Measurements from ENCODE around the gene LRP1B. TPM values are rescaled to one million over a fixed set of nuclear protein-coding genes. Genes with fewer than 3 reads are reported as not detected.

Gene LRP1B
- 1.0 TPM for polyA plus RNA-seq
- long read RNA-seq, donor 1, result 0 reads
- long read RNA-seq, donor 2, result 0 reads
- long read RNA-seq, donor 3, result 0 reads
- long read RNA-seq, donor 4, result 0 reads
- long read RNA-seq, donor 5, result 0 reads
- long read RNA-seq, donor 6, result 0 reads
- long read RNA-seq, donor 7, result 0 reads
- long read RNA-seq, donor 8, result 0 reads
- long read RNA-seq, donor 9, result 0 reads
- long read RNA-seq, donor 10, result 0 reads
- long read RNA-seq, donor 11, result 0 reads

DNA sequence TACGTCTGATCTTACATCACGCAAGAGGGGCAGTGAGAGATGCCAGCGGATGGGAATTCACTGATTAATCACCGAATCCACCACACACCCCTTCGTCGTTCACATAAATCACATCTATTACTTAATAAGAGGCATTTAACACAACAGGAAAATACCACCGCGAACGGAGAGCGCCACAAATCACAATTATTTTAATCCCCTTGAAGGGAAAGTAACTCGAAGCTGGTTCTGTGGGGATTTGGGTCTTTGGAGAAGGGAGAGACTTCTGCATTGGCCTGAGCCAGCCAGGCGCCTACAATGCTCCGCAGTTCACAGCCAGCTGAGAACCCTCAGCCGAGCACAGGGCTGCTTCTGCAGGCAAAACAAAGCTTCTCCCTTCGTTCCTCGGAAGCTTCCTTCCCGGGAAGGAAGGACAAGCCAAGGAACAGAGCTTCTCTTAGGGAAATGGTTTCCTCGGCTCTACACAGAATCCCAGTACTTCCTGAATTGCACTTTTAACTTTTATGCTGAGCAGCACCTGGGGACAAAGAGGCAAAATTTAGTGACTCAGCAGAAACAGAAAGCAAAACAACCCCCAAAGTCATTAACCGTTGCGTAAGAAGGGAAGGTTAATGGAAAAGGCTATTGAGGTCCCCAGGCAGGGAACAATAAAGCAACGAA, at the start of gene LRP1B:
LRP1B (minus strand) TSS at position 7 of the 660 bp plus-strand sequence. CDS start 287 bp downstream, outside the sequence.
- Histone ChIP-seq H3K27ac (ENCODE audit: low read length) (no peak within 1 kb of the TSS), H3K4me1 (ENCODE audit: control insufficient read depth, insufficient read depth, low read length) (peaks cover 6% of the 10 kb centered on the region), H3K27me3 (ENCODE audit: control insufficient read depth, insufficient read depth, low read length) (peaks cover 32% of the 10 kb centered on the region), H3K9me3 (ENCODE audit: control insufficient read depth, low read depth, low read length) (no peaks in the 10 kb centered on the region), H3K4me3 (ENCODE audit: low read length) (peak within 1 kb of the TSS; percentile 36), H3K36me3 (ENCODE audit: control insufficient read depth, insufficient read depth, low read length) (no peaks in the 10 kb centered on the region)
- DNase-seq, result peak; percentile 20 to 67
- 0% methylated on average over 1 of the region's 21 CpGs for WGBS (ENCODE audit: insufficient coverage, low lambda C conversion rate)

DNA sequence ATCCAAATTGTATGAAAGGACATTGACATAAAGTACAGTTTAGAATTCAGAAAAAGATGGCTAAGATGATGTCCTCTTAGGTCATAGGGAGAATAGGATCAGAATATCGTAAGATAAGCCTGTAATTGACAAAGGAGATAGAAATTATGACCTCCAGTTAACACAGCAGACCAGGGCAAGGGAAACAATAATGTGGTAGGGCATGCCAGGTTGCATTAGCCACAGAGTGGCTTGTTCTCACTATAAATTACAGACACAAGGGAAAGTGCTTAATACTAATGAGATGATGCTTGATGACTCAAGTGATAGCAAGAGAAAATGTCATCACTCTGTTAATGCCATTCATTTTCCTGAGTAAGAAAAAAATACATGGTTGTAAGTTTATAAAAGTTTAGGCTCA, 48.9 kb upstream of the LRP1B start:
- Histone ChIP-seq H3K9me3 (ENCODE audit: control insufficient read depth, low read depth, low read length) (no peaks in the 10 kb centered on the region), H3K4me3 (ENCODE audit: low read length) (no peak overlapping the region), H3K27me3 (ENCODE audit: control insufficient read depth, insufficient read depth, low read length) (no peaks in the 10 kb centered on the region), H3K4me1 (ENCODE audit: control insufficient read depth, insufficient read depth, low read length) (no peaks in the 10 kb centered on the region), H3K36me3 (ENCODE audit: control insufficient read depth, insufficient read depth, low read length) (no peaks in the 10 kb centered on the region), H3K27ac (ENCODE audit: low read length) (no peak overlapping the region)
- 75% methylated on average over 1 of the region's 1 CpG for WGBS (ENCODE audit: insufficient coverage, low lambda C conversion rate)
- no peak for DNase-seq

DNA sequence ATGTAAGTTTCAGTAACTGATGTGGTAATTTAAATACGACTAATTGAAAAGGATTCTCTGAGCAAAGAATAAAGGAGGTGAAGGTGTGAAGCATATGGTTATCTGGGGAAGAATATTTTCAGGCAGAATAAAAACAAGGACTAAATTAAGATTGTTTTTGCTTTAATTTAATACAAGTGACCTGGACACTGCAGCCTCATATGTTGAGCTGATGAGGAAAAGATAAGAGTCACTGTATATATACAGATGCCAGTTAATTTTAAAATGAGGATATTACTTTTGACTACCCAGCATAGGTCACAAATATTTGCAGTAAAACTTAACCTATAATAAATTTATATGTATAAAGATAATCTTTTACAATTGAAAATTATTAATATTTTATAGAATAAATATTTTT, 47.8 kb upstream of the LRP1B start:
- Histone ChIP-seq H3K9me3 (ENCODE audit: control insufficient read depth, low read depth, low read length) (no peaks in the 10 kb centered on the region), H3K27me3 (ENCODE audit: control insufficient read depth, insufficient read depth, low read length) (no peaks in the 10 kb centered on the region), H3K36me3 (ENCODE audit: control insufficient read depth, insufficient read depth, low read length) (no peaks in the 10 kb centered on the region), H3K27ac (ENCODE audit: low read length) (no peak overlapping the region), H3K4me1 (ENCODE audit: control insufficient read depth, insufficient read depth, low read length) (no peaks in the 10 kb centered on the region), H3K4me3 (ENCODE audit: low read length) (no peak overlapping the region)
- WGBS (ENCODE audit: insufficient coverage, low lambda C conversion rate), result 89% methylated on average over 1 of the region's 1 CpG
- no peak for DNase-seq

GRCh38 chr2:142176941-142177340, 46.1 kb upstream of the LRP1B start:
- no CpG with 5 or more reads among the region's 1 CpG for WGBS (ENCODE audit: insufficient coverage, low lambda C conversion rate)
- Histone ChIP-seq H3K27ac (ENCODE audit: low read length) (no peak overlapping the region), H3K36me3 (ENCODE audit: control insufficient read depth, insufficient read depth, low read length) (no peaks in the 10 kb centered on the region), H3K4me3 (ENCODE audit: low read length) (no peak overlapping the region), H3K27me3 (ENCODE audit: control insufficient read depth, insufficient read depth, low read length) (no peaks in the 10 kb centered on the region), H3K9me3 (ENCODE audit: control insufficient read depth, low read depth, low read length) (no peaks in the 10 kb centered on the region), H3K4me1 (ENCODE audit: control insufficient read depth, insufficient read depth, low read length) (no peaks in the 10 kb centered on the region)
- DNase-seq, result no peak

DNA sequence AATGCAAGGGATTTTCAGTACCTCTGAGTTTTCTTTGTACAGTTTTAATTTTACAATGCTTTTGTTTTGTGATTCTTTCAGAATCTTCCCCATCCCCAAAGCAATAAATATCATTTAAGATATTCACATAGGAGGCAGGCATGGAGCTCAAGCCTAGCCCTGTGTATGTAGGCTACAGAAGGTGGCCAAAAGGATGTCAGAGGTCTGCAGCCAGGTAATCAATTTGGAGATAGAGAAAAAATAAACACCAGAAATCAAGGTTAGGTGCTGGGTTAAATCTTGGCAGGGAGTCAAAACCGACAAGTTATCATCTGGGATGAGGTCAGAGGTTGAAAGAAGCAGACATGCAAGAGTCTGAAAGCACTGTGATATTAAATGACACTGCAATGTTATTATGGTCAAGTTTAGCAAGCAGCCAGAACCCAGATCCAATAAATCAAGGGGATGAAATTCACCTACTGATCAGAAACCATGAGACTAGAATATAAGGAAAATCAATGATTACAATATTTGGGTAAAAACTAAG, 45.1 kb upstream of the LRP1B start:
- Histone ChIP-seq H3K4me3 (ENCODE audit: low read length) (no peak overlapping the region), H3K27me3 (ENCODE audit: control insufficient read depth, insufficient read depth, low read length) (no peaks in the 10 kb centered on the region), H3K27ac (ENCODE audit: low read length) (no peak overlapping the region), H3K4me1 (ENCODE audit: control insufficient read depth, insufficient read depth, low read length) (no peaks in the 10 kb centered on the region), H3K36me3 (ENCODE audit: control insufficient read depth, insufficient read depth, low read length) (no peaks in the 10 kb centered on the region), H3K9me3 (ENCODE audit: control insufficient read depth, low read depth, low read length) (no peaks in the 10 kb centered on the region)
- no peak for DNase-seq
- WGBS (ENCODE audit: insufficient coverage, low lambda C conversion rate), result no CpG with 5 or more reads among the region's 1 CpG

DNA sequence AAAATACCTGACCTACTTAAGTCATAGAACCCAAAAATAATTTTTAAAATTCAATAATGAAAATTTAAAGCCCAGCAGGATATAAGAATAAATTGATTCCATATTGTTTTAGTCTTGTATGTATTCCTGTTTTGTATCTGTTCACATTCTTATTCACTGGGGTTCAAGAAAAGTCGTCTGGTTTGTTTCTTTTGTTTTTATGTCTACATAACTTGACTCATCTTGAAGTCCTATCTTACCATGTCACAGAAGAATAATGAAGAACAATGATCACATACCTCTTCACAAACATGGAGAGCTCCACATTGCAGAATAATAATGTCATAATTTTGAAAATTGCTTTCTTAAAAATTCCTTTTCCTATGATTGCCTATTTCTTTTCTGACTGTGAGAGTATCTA, 43.4 kb upstream of the LRP1B start:
- Histone ChIP-seq H3K9me3 (ENCODE audit: control insufficient read depth, low read depth, low read length) (no peaks in the 10 kb centered on the region), H3K27ac (ENCODE audit: low read length) (no peak overlapping the region), H3K36me3 (ENCODE audit: control insufficient read depth, insufficient read depth, low read length) (no peaks in the 10 kb centered on the region), H3K27me3 (ENCODE audit: control insufficient read depth, insufficient read depth, low read length) (no peaks in the 10 kb centered on the region), H3K4me1 (ENCODE audit: control insufficient read depth, insufficient read depth, low read length) (no peaks in the 10 kb centered on the region), H3K4me3 (ENCODE audit: low read length) (no peak overlapping the region)
- no peak for DNase-seq
- WGBS (ENCODE audit: insufficient coverage, low lambda C conversion rate), result 18% methylated on average over 1 of the region's 1 CpG

- Histone ChIP-seq H3K27ac (ENCODE audit: low read length) (no peak overlapping the region), H3K4me1 (ENCODE audit: control insufficient read depth, insufficient read depth, low read length) (no peaks in the 10 kb centered on the region), H3K36me3 (ENCODE audit: control insufficient read depth, insufficient read depth, low read length) (no peaks in the 10 kb centered on the region), H3K9me3 (ENCODE audit: control insufficient read depth, low read depth, low read length) (no peaks in the 10 kb centered on the region), H3K27me3 (ENCODE audit: control insufficient read depth, insufficient read depth, low read length) (no peaks in the 10 kb centered on the region), H3K4me3 (ENCODE audit: low read length) (no peak overlapping the region)
- DNase-seq, result no peak
- no CpG with 5 or more reads among the region's 2 CpGs for WGBS (ENCODE audit: insufficient coverage, low lambda C conversion rate)
These were observed 40.0 kb upstream of the LRP1B start for GRCh38 chr2:142170847-142171246.

GRCh38 chr2:142165790-142166189, 35.0 kb upstream of the LRP1B start:
- no peaks in the 10 kb centered on the region for H3K9me3 ChIP-seq (ENCODE audit: control insufficient read depth, low read depth, low read length)
- H3K4me3 ChIP-seq (ENCODE audit: low read length), result no peak overlapping the region
- no peak overlapping the region for H3K27ac ChIP-seq (ENCODE audit: low read length)
- no CpG with 5 or more reads among the region's 3 CpGs for WGBS (ENCODE audit: insufficient coverage, low lambda C conversion rate)
- H3K27me3 ChIP-seq (ENCODE audit: control insufficient read depth, insufficient read depth, low read length), result no peaks in the 10 kb centered on the region
- no peaks in the 10 kb centered on the region for H3K36me3 ChIP-seq (ENCODE audit: control insufficient read depth, insufficient read depth, low read length)
- no peaks in the 10 kb centered on the region for H3K4me1 ChIP-seq (ENCODE audit: control insufficient read depth, insufficient read depth, low read length)
- DNase-seq, result no peak

- no peaks in the 10 kb centered on the region for H3K4me1 ChIP-seq (ENCODE audit: control insufficient read depth, insufficient read depth, low read length)
- H3K36me3 ChIP-seq (ENCODE audit: control insufficient read depth, insufficient read depth, low read length), result no peaks in the 10 kb centered on the region
- no peak for DNase-seq
- WGBS (ENCODE audit: insufficient coverage, low lambda C conversion rate), result 75% methylated on average over 1 of the region's 1 CpG
- no peak overlapping the region for H3K4me3 ChIP-seq (ENCODE audit: low read length)
- no peaks in the 10 kb centered on the region for H3K27me3 ChIP-seq (ENCODE audit: control insufficient read depth, insufficient read depth, low read length)
- no peaks in the 10 kb centered on the region for H3K9me3 ChIP-seq (ENCODE audit: control insufficient read depth, low read depth, low read length)
- no peak overlapping the region for H3K27ac ChIP-seq (ENCODE audit: low read length)
These were observed 22.8 kb upstream of the LRP1B start for GRCh38 chr2:142153601-142154000.

DNA sequence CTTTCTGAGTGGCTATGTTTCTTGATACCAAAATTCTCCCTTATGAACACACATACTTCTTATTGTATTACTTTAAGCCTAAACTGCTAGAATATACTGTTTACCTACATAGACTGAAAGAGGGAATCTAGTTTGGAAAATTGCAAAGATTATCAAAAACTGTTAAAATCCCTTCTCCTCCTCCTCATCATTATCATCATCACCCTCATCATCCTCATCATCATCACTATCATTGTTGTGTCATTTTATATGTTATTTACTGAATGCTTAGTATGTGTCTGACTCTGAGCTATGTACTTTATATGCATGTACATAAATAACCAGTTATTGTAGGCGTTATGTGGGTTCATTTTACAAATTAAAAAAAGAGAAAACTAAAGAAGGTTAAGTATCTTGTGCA, 19.6 kb upstream of the LRP1B start:
- H3K27ac ChIP-seq (ENCODE audit: low read length), result no peak overlapping the region
- no peak for DNase-seq
- no peaks in the 10 kb centered on the region for H3K9me3 ChIP-seq (ENCODE audit: control insufficient read depth, low read depth, low read length)
- no peaks in the 10 kb centered on the region for H3K4me1 ChIP-seq (ENCODE audit: control insufficient read depth, insufficient read depth, low read length)
- H3K4me3 ChIP-seq (ENCODE audit: low read length), result no peak overlapping the region
- H3K27me3 ChIP-seq (ENCODE audit: control insufficient read depth, insufficient read depth, low read length), result no peaks in the 10 kb centered on the region
- no peaks in the 10 kb centered on the region for H3K36me3 ChIP-seq (ENCODE audit: control insufficient read depth, insufficient read depth, low read length)
- no CpG with 5 or more reads among the region's 1 CpG for WGBS (ENCODE audit: insufficient coverage, low lambda C conversion rate)

GRCh38 chr2:142144547-142144946, 13.7 kb upstream of the LRP1B start:
- Histone ChIP-seq H3K9me3 (ENCODE audit: control insufficient read depth, low read depth, low read length) (no peaks in the 10 kb centered on the region), H3K4me1 (ENCODE audit: control insufficient read depth, insufficient read depth, low read length) (no peaks in the 10 kb centered on the region), H3K36me3 (ENCODE audit: control insufficient read depth, insufficient read depth, low read length) (no peaks in the 10 kb centered on the region), H3K27ac (ENCODE audit: low read length) (no peak overlapping the region), H3K4me3 (ENCODE audit: low read length) (no peak overlapping the region), H3K27me3 (ENCODE audit: control insufficient read depth, insufficient read depth, low read length) (no peaks in the 10 kb centered on the region)
- no CpG with 5 or more reads among the region's 2 CpGs for WGBS (ENCODE audit: insufficient coverage, low lambda C conversion rate)
- no peak for DNase-seq

Measured in large intestine (tissue), 12 donors.